Subcutaneous adipose tissue (tissue), 4 donors: ENCODE measurements around the gene TMEFF2. TPM values are rescaled to one million over a fixed set of nuclear protein-coding genes. Genes with fewer than 3 reads are reported as not detected.

Experiments used
- total RNA-seq, 4 donors: library from RNA; depleted of rRNA; stranded (reverse); fragments of >200 nt; gene quantifications; one replicate each; pipeline ENCODE4 v1.1.0, GENCODE V29; 2016
- TF ChIP-seq, protein P1 (sequence below): fragments of 450-650 bp; IDR thresholded peaks from one replicate; pipeline ENCODE4 v1.5.1; 2016; ENCODE audit warnings: low read depth, mild to moderate bottlenecking, control low read depth, antibody characterized with exemption, moderate library complexity

TMEFF2 gene
- total RNA-seq, 4 donors from 2014 or later: 0.22 TPM; not detected in 3

DNA sequence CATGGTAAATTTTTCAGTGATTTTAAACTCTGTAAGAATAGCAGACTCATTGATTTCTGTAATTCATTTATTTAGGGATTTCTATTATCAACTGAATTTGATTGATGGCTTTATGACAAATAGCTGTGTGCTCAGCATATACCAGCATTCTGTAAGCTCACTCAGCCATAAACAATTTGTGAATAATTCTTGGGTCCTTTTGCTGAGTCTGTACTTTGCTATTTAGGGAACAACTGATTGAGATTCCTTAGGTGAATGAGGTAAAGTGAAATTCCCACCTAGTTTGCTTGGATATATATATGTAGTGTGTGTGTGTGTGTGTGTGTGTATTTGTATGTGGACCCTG, 271.1 kb downstream of the TMEFF2 start:
- TF ChIP-seq, protein P1, sequence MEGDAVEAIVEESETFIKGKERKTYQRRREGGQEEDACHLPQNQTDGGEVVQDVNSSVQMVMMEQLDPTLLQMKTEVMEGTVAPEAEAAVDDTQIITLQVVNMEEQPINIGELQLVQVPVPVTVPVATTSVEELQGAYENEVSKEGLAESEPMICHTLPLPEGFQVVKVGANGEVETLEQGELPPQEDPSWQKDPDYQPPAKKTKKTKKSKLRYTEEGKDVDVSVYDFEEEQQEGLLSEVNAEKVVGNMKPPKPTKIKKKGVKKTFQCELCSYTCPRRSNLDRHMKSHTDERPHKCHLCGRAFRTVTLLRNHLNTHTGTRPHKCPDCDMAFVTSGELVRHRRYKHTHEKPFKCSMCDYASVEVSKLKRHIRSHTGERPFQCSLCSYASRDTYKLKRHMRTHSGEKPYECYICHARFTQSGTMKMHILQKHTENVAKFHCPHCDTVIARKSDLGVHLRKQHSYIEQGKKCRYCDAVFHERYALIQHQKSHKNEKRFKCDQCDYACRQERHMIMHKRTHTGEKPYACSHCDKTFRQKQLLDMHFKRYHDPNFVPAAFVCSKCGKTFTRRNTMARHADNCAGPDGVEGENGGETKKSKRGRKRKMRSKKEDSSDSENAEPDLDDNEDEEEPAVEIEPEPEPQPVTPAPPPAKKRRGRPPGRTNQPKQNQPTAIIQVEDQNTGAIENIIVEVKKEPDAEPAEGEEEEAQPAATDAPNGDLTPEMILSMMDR: no peak

DNA sequence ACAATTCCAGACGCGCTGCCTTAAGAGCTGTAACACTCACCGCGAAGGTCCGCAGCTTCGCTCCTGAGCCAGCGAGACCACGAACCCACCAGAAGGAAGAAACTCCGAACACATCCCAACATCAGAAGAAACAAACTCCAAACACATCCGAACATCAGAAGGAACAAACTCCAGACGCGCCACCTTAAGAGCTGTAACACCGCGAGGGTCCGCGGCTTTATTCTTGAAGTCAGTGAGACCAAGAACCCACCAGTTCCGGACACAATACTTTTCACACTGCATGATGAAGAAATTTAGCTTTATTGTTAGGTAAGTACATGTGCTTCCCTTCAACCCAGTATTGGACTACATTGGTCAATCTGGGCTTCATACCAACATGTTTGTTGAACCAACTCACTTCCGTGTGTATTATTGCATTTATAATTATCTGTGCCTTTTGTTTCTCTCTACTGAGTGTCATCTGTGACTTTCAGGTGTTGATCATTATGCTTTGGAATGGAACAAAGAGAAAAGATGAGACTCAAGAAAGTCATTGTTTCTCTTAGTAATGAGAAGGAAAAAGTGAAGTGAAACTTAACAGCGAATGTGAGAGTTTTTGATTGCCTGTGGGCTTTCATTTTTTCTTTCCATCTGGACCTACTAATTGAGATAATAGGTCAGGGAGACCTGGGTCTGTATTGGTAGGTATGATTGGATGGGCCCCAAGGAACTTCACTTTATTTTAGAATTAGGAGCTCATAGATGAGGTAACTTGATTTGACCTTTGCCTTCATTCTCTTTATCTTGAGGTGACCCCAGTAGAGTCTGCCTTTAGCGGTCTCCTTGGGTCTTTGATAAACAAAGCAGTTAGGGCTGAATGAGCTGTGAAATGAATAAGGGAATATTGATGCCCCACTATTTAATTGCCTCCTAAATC, 271.7 kb downstream of the TMEFF2 start:
- TF ChIP-seq, protein P1: no peak

DNA sequence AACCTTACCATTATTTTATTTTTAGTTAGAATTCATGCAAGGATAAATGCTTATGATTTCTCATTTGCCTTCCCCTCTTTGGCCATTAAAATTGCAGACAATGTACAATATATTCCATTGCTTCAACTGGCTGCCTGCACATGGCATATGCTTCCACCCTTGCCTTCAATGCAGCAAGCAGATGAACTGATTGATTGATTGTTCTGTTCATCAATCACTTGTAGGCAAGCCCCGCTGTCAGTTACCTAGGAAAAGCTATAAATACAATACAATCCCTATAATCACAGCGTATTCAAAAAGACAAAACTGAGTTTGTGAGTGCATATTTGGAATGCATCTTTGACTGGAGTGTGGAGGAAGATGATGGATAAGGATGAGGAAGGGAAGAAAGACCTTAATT, 274.2 kb downstream of the TMEFF2 start:
- TF ChIP-seq, protein P1: no peak

DNA sequence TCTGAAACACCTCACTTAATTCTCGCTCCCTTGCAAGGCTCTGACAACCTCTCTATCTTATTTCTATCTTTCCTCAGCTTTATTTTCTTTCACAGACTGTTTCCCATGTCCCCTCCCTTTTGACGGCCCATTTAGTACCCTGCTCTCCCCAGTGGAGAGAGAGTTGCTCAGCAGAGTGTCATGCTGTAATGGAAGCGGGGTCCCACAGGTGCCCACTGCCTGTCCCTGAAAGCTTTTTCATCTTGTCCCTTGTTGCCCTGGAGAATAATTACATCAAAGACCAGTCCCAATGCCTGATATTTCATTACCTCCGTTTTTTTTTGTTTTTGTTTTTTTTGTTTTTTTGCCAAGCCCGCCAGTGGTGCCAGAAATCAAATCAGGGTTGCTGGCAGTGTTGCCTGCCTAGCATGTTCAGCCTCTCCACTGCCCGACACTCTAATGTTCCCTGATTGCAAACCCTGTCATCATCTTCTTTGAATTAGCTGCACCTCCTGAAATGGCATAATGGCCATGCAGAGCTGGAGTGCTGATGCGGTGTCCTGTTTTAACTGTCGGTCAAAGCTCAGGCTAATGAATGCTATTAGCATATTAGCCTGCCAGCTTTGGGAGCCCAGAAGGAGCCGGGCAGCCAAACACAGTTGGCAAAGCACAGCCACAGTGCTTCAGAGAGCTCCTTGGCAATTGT, 276.6 kb downstream of the TMEFF2 start:
- TF ChIP-seq, protein P1: no peak

DNA sequence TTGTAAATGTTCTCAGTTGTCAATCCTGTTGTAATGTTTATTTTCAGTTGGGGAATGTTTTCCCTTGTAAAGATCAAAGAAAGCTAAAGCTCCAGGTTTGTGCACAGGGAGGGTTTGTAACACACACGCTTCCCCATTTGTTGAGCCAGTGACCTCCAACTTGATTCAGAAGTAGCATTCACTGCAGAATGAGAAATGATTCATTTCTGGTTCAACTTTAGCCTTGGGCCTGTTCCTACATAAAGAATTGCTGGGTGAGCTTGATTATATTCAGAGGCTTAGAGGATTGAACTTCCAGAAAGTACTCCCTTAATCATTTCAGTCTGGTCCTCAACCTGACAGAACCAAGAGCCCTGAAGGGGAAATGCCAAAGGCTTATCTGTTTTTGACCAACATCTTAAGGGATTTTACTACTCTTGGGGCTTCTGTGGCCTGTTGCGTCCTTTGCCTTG, 277.3 kb downstream of the TMEFF2 start:
- TF ChIP-seq, protein P1: no peak

DNA sequence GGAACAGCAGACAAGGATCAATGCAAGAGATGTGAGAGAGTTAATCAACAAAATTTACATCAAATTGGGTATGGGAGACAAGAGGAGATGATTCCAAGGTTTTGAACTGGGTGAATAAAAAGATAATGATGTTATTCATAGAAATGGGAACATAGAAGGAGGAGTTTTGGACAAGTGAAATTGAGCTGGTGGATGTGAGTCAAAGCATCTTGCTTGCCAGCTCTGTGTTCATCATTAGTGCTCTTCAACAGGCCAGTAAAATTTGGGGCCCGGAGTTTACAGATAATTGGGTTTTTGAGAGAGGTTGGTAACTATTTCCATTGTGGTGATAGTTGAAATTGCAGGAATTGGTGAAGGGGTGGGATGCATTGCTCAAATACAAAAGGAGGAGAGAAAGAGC, 277.9 kb downstream of the TMEFF2 start:
- TF ChIP-seq, protein P1: no peak

DNA sequence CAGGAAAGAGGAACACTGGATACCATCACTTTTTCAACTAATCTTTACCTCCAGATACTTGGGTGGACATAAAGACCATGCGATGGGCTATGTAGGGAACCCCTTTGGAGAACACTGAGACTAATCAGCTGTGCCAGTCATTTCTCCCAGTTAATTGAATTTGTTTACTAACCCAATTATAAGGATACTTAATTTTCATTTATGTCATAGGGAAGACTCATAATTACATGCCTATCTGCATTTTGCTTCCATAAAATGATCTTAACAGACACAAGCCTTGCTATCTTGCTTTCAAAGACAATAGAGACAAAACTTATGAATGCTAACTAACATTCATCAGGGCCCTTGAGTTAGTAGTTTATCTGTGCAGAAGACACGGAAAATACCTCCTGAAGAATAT, 279.0 kb downstream of the TMEFF2 start:
- TF ChIP-seq, protein P1: no peak
